Bronchial epithelial cell (primary cell): ENCODE data around the gene RBM33. TPM values are rescaled to one million over a fixed set of nuclear protein-coding genes. Genes with fewer than 3 reads are reported as not detected.
A peak's percentile ranks its signal among the peaks of the same experiment; 100 is the strongest.

Source experiments
- DNase-seq: peaks from one replicate; pipeline ENCODE4 v3.0.0-alpha.2; 2010; ENCODE audit warnings: low read depth
- FAIRE-seq: peaks from 2 replicates; lab custom pipeline; 2011; peaks lifted over from hg19 to GRCh38; lab: Jason Lieb, UNC
- H3K27me3 ChIP-seq: 2 replicates; pipeline ENCODE4 v1.5.1; 2011; ENCODE audit warnings: low read length; ENCODE audit not compliant: control insufficient read depth, insufficient read depth
- H3K36me3 ChIP-seq: 2 replicates; pipeline ENCODE4 v1.5.1; 2011; ENCODE audit warnings: low read length; ENCODE audit not compliant: control insufficient read depth, insufficient read depth
- H3K4me3 ChIP-seq: 2 replicates; pipeline ENCODE4 v1.5.1; 2011; ENCODE audit warnings: mild to moderate bottlenecking, low read depth, low read length, control low read depth
- total RNA-seq: library from RNA; depleted of rRNA; stranded (reverse); fragments of >200 nt; gene quantifications from 2 replicates; pipeline ENCODE4 v1.2.1, GENCODE V29; 2014
- TF ChIP-seq, protein P1 (sequence below): IDR thresholded peaks from 2 replicates; pipeline ENCODE4 v1.5.1; 2011; ENCODE audit warnings: mild to moderate bottlenecking, moderate library complexity, low read length, control low read depth, inconsistent platforms; ENCODE audit not compliant: insufficient read depth, severe bottlenecking

Gene RBM33
- total RNA-seq, 1 donor from 2014 or later: 17.1 TPM

DNA sequence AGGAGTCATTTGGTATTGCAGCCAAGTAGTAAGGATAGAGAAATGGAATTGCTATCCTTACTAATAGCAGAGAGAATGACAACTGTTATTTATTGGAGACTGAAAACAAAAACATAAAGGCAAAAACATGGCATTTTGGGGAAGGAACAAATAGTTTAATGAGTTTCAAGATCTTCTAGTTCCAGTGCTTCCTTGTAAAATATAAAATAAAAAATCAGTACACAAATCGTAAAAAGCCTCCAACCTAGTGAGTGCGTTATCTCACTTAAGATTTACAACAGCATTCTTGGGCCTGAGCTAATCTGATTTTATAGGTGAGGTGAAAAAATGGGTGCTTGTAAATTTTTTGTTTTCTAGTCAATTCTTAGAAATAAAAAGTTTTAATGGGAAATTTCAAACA is 3.3 kb downstream of the RBM33 start:
- Histone ChIP-seq H3K27me3 (no peaks in the 10 kb centered on the region), H3K36me3 (peaks cover 2% of the 10 kb centered on the region), H3K4me3 (no peak overlapping the region)
- DNase-seq (no peak), FAIRE-seq (no peak)
- TF ChIP-seq, protein P1, sequence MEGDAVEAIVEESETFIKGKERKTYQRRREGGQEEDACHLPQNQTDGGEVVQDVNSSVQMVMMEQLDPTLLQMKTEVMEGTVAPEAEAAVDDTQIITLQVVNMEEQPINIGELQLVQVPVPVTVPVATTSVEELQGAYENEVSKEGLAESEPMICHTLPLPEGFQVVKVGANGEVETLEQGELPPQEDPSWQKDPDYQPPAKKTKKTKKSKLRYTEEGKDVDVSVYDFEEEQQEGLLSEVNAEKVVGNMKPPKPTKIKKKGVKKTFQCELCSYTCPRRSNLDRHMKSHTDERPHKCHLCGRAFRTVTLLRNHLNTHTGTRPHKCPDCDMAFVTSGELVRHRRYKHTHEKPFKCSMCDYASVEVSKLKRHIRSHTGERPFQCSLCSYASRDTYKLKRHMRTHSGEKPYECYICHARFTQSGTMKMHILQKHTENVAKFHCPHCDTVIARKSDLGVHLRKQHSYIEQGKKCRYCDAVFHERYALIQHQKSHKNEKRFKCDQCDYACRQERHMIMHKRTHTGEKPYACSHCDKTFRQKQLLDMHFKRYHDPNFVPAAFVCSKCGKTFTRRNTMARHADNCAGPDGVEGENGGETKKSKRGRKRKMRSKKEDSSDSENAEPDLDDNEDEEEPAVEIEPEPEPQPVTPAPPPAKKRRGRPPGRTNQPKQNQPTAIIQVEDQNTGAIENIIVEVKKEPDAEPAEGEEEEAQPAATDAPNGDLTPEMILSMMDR: no peak

DNA sequence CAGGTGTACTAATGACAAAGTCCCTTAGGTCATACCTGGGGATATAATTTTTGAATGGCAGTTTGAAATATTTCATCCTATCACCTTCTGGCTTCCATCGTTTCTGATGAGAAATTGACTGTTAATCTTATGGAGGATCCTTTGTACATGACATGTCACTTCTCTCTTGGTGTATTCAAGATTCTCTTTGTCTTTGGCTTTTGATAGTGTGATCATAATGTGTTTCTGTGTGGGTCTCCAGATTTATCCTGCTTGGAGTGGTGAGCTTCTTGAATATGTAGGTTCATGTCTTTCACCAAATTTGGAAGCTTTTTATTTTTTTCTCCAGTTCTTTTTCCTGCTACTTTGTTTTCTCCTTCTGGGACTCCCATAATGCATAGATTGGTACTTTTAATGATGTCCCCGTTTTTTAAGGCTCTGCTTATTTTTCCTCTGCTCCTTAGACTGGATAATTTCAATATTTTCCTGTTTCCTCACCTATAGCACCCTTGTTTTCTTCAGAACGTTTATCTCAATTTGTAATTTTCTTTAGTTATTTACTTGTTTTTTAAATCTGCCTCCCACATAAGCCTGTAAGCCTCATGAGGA is 4.4 kb downstream of the RBM33 start:
- no peak overlapping the region for H3K4me3 ChIP-seq
- TF ChIP-seq, protein P1: no peak
- FAIRE-seq: no peak
- DNase-seq: no peak
- peaks cover 2% of the 10 kb centered on the region for H3K36me3 ChIP-seq
- H3K27me3 ChIP-seq: no peaks in the 10 kb centered on the region

DNA sequence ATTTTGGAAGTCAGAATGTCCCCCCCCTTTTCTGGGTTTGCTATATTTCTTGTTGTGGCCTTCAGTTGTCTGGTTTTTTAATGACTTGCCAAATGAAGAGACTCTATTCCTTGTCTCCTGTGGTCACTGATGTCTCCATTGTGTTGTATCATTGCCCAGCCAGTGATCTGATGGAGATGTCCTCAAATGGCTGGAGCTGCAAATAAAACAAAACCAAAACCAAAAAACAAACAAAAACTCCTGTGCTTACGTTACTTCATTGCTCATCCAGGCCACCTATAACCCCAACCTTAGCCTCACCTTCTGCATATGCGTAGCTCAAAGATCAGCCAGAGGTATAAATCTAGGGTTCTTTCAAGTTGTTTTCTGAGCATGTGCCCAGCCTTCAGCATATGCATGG is 5.1 kb downstream of the RBM33 start:
- Histone ChIP-seq H3K4me3 (no peak overlapping the region), H3K36me3 (peaks cover 2% of the 10 kb centered on the region), H3K27me3 (no peaks in the 10 kb centered on the region)
- TF ChIP-seq, protein P1: no peak
- FAIRE-seq (no peak), DNase-seq (no peak)

DNA sequence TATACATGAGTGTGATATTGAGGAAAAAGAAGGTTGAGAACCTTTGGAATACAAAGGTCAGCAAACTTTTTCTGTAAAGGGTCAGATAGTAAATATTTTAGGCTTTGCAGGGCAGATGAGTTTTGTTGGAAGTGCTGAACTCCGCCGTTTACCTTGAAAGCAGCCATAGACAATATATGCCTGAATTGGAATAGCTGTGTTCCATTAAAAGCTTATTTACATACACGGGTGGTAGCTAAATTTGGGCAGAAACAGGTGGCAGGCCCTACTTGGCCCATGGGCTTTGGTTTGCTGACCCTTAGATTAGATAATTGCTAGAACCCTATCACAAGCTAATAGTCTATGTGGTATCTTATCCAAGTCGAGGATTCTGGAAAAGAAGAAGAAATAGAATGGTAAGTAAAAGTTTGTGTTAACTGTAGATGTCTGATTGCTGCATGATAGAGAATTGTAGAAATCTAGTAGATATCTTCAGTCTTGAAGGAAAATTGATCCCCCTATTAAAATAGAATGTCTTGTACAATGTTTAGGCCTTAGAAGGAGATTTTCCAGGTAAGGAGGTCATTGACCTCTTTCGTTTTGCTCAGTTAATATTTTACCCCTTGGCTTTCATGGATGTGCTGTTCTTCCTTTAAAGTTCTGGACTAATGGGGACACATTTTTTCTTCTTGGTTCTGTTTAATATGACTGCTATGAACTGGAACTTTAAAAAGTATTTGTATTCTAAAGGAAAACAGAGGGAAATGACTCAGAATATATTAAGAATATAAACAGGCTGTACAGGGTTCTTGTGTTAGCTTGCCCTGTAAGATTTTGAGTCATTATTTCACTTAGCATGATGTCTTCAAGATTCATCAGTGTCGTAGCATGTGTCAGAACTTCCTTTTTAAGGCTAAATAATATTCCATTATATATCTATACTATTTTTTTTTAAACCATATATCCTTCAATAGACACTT is 8.0 kb downstream of the RBM33 start:
- FAIRE-seq: no peak
- TF ChIP-seq, protein P1: no peak
- peak; percentile 93 for DNase-seq
- H3K4me3 ChIP-seq: no peak overlapping the region
- peaks cover 2% of the 10 kb centered on the region for H3K36me3 ChIP-seq
- no peaks in the 10 kb centered on the region for H3K27me3 ChIP-seq

DNA sequence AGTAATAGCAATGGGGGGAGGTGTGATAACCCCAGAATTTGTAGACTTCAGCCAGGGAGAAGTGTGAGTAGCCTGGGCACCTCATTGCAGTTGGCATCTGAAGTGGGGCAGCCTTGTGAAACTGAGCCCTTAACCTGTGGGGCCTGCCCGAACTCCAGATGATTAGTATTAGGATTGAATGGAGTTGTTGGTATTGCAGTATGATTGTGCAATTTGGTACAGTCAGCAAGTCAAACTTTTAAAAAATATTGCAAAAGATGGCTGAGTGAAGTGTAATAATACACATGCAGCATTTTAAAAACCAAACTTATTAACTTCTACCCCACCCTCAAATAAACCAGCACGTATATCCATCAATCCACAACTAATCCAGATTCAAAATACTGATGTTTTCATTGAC is 9.3 kb downstream of the RBM33 start:
- Histone ChIP-seq H3K36me3 (no peaks in the 10 kb centered on the region), H3K4me3 (no peak overlapping the region), H3K27me3 (no peaks in the 10 kb centered on the region)
- DNase-seq (peak; percentile 90), FAIRE-seq (no peak)
- TF ChIP-seq, protein P1: no peak
